Measurements from ENCODE around the gene IFITM10.

DNA sequence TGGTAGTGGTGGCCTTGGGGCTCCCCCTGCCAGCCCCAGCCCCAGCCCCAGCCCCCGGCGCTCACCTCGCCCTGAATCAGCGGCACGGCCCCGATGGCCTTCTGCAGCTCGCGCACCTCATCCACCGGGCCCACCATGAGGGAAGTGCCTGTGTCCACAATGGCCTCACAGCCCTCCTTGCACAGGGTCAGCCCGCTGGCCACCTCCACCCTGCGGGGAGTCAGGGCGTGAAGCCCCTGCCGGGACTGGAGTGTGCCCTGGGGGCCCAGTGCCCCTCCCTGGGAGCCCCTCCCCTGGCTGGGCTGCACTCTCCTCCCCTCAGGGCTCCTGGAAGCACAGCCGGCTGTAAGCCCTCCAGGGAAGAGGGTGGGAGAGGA is 3.5 kb upstream of the IFITM10 start:
- TF ChIP-seq, protein P1, sequence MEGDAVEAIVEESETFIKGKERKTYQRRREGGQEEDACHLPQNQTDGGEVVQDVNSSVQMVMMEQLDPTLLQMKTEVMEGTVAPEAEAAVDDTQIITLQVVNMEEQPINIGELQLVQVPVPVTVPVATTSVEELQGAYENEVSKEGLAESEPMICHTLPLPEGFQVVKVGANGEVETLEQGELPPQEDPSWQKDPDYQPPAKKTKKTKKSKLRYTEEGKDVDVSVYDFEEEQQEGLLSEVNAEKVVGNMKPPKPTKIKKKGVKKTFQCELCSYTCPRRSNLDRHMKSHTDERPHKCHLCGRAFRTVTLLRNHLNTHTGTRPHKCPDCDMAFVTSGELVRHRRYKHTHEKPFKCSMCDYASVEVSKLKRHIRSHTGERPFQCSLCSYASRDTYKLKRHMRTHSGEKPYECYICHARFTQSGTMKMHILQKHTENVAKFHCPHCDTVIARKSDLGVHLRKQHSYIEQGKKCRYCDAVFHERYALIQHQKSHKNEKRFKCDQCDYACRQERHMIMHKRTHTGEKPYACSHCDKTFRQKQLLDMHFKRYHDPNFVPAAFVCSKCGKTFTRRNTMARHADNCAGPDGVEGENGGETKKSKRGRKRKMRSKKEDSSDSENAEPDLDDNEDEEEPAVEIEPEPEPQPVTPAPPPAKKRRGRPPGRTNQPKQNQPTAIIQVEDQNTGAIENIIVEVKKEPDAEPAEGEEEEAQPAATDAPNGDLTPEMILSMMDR (conservative IDR thresholded peaks at IDR 0.05 in 1 of 2, IDR thresholded peaks at IDR 0.05 in 1 of 2; ENCODE audit: low read depth in 1 of 2, low read length in 2 of 2), result no peak
- TF ChIP-seq EZH2 (IDR thresholded peaks at IDR 0.05; ENCODE audit: low read length, missing control alignments), result no peak

Data from fibroblast of lung (primary cell).